B cell (primary cell): ENCODE measurements around the gene ADAMTS2.

Source experiments
- CTCF ChIP-seq: fragments of 200-600 bp; IDR thresholded peaks from one replicate; pipeline ENCODE4 v1.8.0; 2022; ENCODE audit warnings: antibody characterized with exemption, mild to moderate bottlenecking
- EZH2 ChIP-seq: IDR thresholded peaks from 2 replicates; pipeline ENCODE4 v1.6.1; 2012; ENCODE audit warnings: borderline replicate concordance, low read depth, mild to moderate bottlenecking, moderate library complexity, low read length; ENCODE audit not compliant: insufficient read depth, poor library complexity, severe bottlenecking

GRCh38 chr5:179284751-179285631 lies 60.3 kb downstream of the ADAMTS2 start:
- TF ChIP-seq EZH2 (no peak), CTCF (no peak)
